IMR-90 (cell line): Measurements from ENCODE around the gene EXOC6B. TPM values are rescaled to one million over a fixed set of nuclear protein-coding genes. Genes with fewer than 3 reads are reported as not detected.
A peak's percentile ranks its signal among the peaks of the same experiment; 100 is the strongest.

Experiments used
- ATAC-seq: fragments of 200-7000 bp; cut with Tn5 transposase; 2 replicates; pipeline ENCODE4 v1.9.1; 2020; ENCODE audit warnings: low read depth, mild to moderate bottlenecking, moderate library complexity
- Bru-seq: library from RNA; stranded (reverse); fragments of 400-500 nt; gene quantifications from one replicate; lab custom pipeline; 2021; lab: Mats Ljungman, UMichigan
- BruChase-seq, 2 experiments: library from RNA; stranded (reverse); fragments of 400-500 nt; gene quantifications; one replicate each; lab custom pipeline; 2021; lab: Mats Ljungman, UMichigan
- BruUV-seq: library from RNA; stranded (reverse); fragments of 400-500 nt; replicated peaks from 2 replicates; lab custom pipeline; 2021; lab: Mats Ljungman, UMichigan
- CTCF ChIA-PET: fragments of 300-600 bp; formaldehyde crosslinking; extraction: SDS; loops from one replicate; lab custom pipeline; 2021; ENCODE audit warnings: antibody characterized with exemption; lab: Yijun Ruan, JAX
- POLR2A ChIA-PET: fragments of 300-600 bp; sonication (Branson Sonifier 250); formaldehyde crosslinking; loops from one replicate; lab custom pipeline; 2022; ENCODE audit warnings: antibody characterized with exemption; ENCODE audit not compliant: unreplicated experiment; lab: Charles Lee
- DNase-seq: peaks from one replicate; pipeline ENCODE4 v3.0.0; 2013
- H2AFZ ChIP-seq: replicated peaks from 2 replicates; pipeline ENCODE3; 2013; ENCODE audit warnings: low read length, mild to moderate bottlenecking; ENCODE audit not compliant: poor library complexity
- H2AK5ac ChIP-seq: 2 replicates; pipeline ENCODE4 v1.6.1; 2013; ENCODE audit warnings: low read depth, low read length, inconsistent platforms
- H2AK9ac ChIP-seq: replicated peaks from 2 replicates; pipeline ENCODE3; 2013; ENCODE audit warnings: mild to moderate bottlenecking, low read depth, low read length, moderate library complexity; ENCODE audit not compliant: poor library complexity
- H2BK120ac ChIP-seq: 2 replicates; pipeline ENCODE4 v1.6.1; 2013; ENCODE audit warnings: low read depth, low read length, inconsistent platforms
- H2BK15ac ChIP-seq: 3 replicates; pipeline ENCODE4 v1.6.1; 2013; ENCODE audit warnings: low read depth, low read length, inconsistent platforms
- H2BK20ac ChIP-seq: 2 replicates; pipeline ENCODE4 v1.6.1; 2013; ENCODE audit warnings: low read depth, mild to moderate bottlenecking, inconsistent platforms, low read length, moderate library complexity
- H2BK5ac ChIP-seq: 2 replicates; pipeline ENCODE4 v1.6.1; 2013; ENCODE audit warnings: mild to moderate bottlenecking, low read depth, low read length, inconsistent platforms; ENCODE audit not compliant: poor library complexity, severe bottlenecking
- H3K14ac ChIP-seq: replicated peaks from 2 replicates; pipeline ENCODE4 v1.6.1; 2013; ENCODE audit warnings: low read depth, low read length, inconsistent platforms
- H3K18ac ChIP-seq: 2 replicates; pipeline ENCODE4 v1.6.1; 2013; ENCODE audit warnings: low read depth, low read length, control low read depth
- H3K23ac ChIP-seq: 2 replicates; pipeline ENCODE4 v1.6.1; 2013; ENCODE audit warnings: low read depth, low read length, inconsistent platforms
- H3K27ac ChIP-seq: 2 replicates; pipeline ENCODE4 v1.5.1; 2013; ENCODE audit warnings: mild to moderate bottlenecking, control low read depth, low read length; ENCODE audit not compliant: insufficient read depth
- H3K27me3 ChIP-seq: 2 replicates; pipeline ENCODE4 v1.6.1; 2013; ENCODE audit warnings: low read length; ENCODE audit not compliant: control insufficient read depth, insufficient read depth
- H3K36me3 ChIP-seq: 2 replicates; pipeline ENCODE4 v1.6.1; 2013; ENCODE audit warnings: low read length, mixed read lengths; ENCODE audit not compliant: control insufficient read depth, insufficient read depth
- H3K4ac ChIP-seq: 2 replicates; pipeline ENCODE4 v1.6.1; 2013; ENCODE audit warnings: low read depth, low read length, inconsistent platforms
- H3K4me1 ChIP-seq: 2 replicates; pipeline ENCODE4 v1.6.1; 2013; ENCODE audit warnings: low read length, mixed read lengths; ENCODE audit not compliant: control insufficient read depth, insufficient read depth
- H3K4me2 ChIP-seq: 2 replicates; pipeline ENCODE4 v1.6.1; 2013; ENCODE audit warnings: low read depth, mild to moderate bottlenecking, control low read depth, low read length, moderate library complexity
- H3K4me3 ChIP-seq: 2 replicates; pipeline ENCODE4 v1.5.1; 2013; ENCODE audit warnings: low read depth, mild to moderate bottlenecking, control low read depth, low read length, moderate library complexity; ENCODE audit not compliant: insufficient read depth
- H3K56ac ChIP-seq: 2 replicates; pipeline ENCODE4 v1.6.1; 2013; ENCODE audit warnings: low read length, inconsistent platforms; ENCODE audit not compliant: insufficient read depth; ENCODE audit errors: extremely low read depth
- H3K79me1 ChIP-seq, 2 experiments: 2 replicates each; pipeline ENCODE4 v1.6.1; 2013; ENCODE audit warnings: low read length in 2 of 2, inconsistent platforms in 1 of 2, low read depth in 1 of 2
- H3K9ac ChIP-seq: 2 replicates; pipeline ENCODE4 v1.6.1; 2013; ENCODE audit warnings: low read depth, low read length, control low read depth
- H3K9me1 ChIP-seq: 2 replicates; pipeline ENCODE4 v1.6.1; 2013; ENCODE audit warnings: low read length, inconsistent platforms; ENCODE audit not compliant: insufficient read depth
- H3K9me3 ChIP-seq: 2 replicates; pipeline ENCODE4 v1.6.1; 2013; ENCODE audit warnings: low read length; ENCODE audit not compliant: control insufficient read depth, insufficient read depth
- H4K20me1 ChIP-seq: 2 replicates; pipeline ENCODE4 v1.6.1; 2013; ENCODE audit warnings: low read length, inconsistent platforms; ENCODE audit not compliant: insufficient read depth
- H4K5ac ChIP-seq: 2 replicates; pipeline ENCODE4 v1.6.1; 2013; ENCODE audit warnings: mild to moderate bottlenecking, low read depth, low read length, control low read depth
- H4K8ac ChIP-seq, 2 experiments: 2 replicates each; pipeline ENCODE4 v1.6.1; 2013; ENCODE audit warnings: low read depth in 2 of 2, low read length in 2 of 2, control low read depth in 1 of 2, inconsistent platforms in 1 of 2
- H4K91ac ChIP-seq: 2 replicates; pipeline ENCODE4 v1.6.1; 2013; ENCODE audit warnings: low read depth, low read length, inconsistent platforms; ENCODE audit not compliant: insufficient read depth
- BHLHE40 ChIP-seq: fragments of 150-350 bp; IDR thresholded peaks from 2 replicates; pipeline ENCODE4 v1.6.1; 2016; ENCODE audit warnings: mild to moderate bottlenecking, low read depth, low read length
- CHD1 ChIP-seq: IDR thresholded peaks from 2 replicates; pipeline ENCODE4 v1.6.1; 2012; ENCODE audit warnings: low read depth, low read length, improper control_type of control experiment
- CTCF ChIP-seq: conservative IDR thresholded peaks from 2 replicates; pipeline ENCODE4 v1.5.1; 2012; ENCODE audit warnings: mild to moderate bottlenecking, low read depth, low read length, improper control_type of control experiment
- FOS ChIP-seq: fragments of 150-350 bp; IDR thresholded peaks from 2 replicates; pipeline ENCODE4 v1.6.1; 2016; ENCODE audit warnings: low read depth, low read length
- MAZ ChIP-seq: IDR thresholded peaks from 2 replicates; pipeline ENCODE4 v1.6.1; 2012; ENCODE audit warnings: low read depth, mild to moderate bottlenecking, low read length, improper control_type of control experiment, moderate library complexity, borderline replicate concordance
- MXI1 ChIP-seq: IDR thresholded peaks from 2 replicates; pipeline ENCODE4 v1.6.1; 2012; ENCODE audit warnings: low read depth, mild to moderate bottlenecking, low read length, moderate library complexity, borderline replicate concordance
- NFE2L2 ChIP-seq: fragments of 150-350 bp; IDR thresholded peaks from 2 replicates; pipeline ENCODE4 v1.6.1; 2016; ENCODE audit warnings: low read depth, mild to moderate bottlenecking, low read length
- POLR2A ChIP-seq: IDR thresholded peaks from 2 replicates; pipeline ENCODE4 v1.6.1; 2012; ENCODE audit warnings: mild to moderate bottlenecking, low read depth, low read length
- RAD21 ChIP-seq: IDR thresholded peaks from 2 replicates; pipeline ENCODE4 v1.6.1; 2012; ENCODE audit warnings: low read length, improper control_type of control experiment
- RCOR1 ChIP-seq: IDR thresholded peaks from 2 replicates; pipeline ENCODE4 v1.6.1; 2012; ENCODE audit warnings: mild to moderate bottlenecking, low read length, improper control_type of control experiment; ENCODE audit not compliant: insufficient replicate concordance
- RFX5 ChIP-seq: IDR thresholded peaks from 2 replicates; pipeline ENCODE4 v1.8.0; 2012; ENCODE audit warnings: low read depth, mild to moderate bottlenecking, low read length, moderate library complexity
- SMC3 ChIP-seq: fragments of 150-350 bp; IDR thresholded peaks from 2 replicates; pipeline ENCODE4 v1.6.1; 2016; ENCODE audit warnings: low read depth, mild to moderate bottlenecking, antibody characterized with exemption, low read length, moderate library complexity
- USF2 ChIP-seq: fragments of 150-350 bp; IDR thresholded peaks from 2 replicates; pipeline ENCODE4 v1.6.1; 2017; ENCODE audit warnings: mild to moderate bottlenecking, antibody characterized with exemption, low read length, low read depth
- WGBS, 2 experiments: methylation state at CpG; one replicate each; pipeline versions ENCODE4 v1.1.5 to v1.1.7; 2013; ENCODE audit warnings: missing lambda C conversion rate in 2 of 2; ENCODE audit not compliant: insufficient read length in 1 of 2; ENCODE audit errors: extremely low coverage in 2 of 2; 5-methylcytosine and 5-hydroxymethylcytosine counted together
- dilution Hi-C: fragments of 300-500 bp; cut with HindIII; formaldehyde crosslinking; loops from one replicate; pipeline ENCODE4 v1.14.3; 2018; ENCODE audit warnings: low sequenced_read_pairs; ENCODE audit not compliant: unreplicated experiment
- in situ Hi-C: fragments of 300-500 bp; cut with MboI; formaldehyde crosslinking; loops from 3 replicates; pipeline ENCODE4 v1.14.3; 2019; ENCODE audit warnings: low sequenced_read_pairs, inconsistent platforms, mixed read lengths
- intact Hi-C: fragments of 100-400 bp; cut with micrococcal nuclease; formaldehyde crosslinking; loops from 2 replicates; pipeline ENCODE4 v1.10.0; 2022
- long read RNA-seq: library from polyadenylated mRNA; unstranded; transcript quantifications from one replicate; pipeline ENCODE4 v2.0.0, GENCODE V29; 2021; ENCODE audit not compliant: unreplicated experiment
- polyA plus RNA-seq, 3 experiments: library from polyadenylated mRNA; depleted of rRNA; stranded (reverse); fragments of >200 nt; gene quantifications; 2 replicates each; pipeline ENCODE4 v1.2.3, GENCODE V29; 2012; ENCODE audit warnings: low replicate concordance in 1 of 3
- total RNA-seq: library from RNA; depleted of rRNA; stranded (reverse); fragments of >200 nt; gene quantifications from 2 replicates; pipeline ENCODE4 v1.2.3, GENCODE V29; 2012; rRNA removed

The EXOC6B gene
- total RNA-seq: 29.4 and 29.7 TPM in 2 replicates
- polyA plus RNA-seq (2012; rRNA removed): 9.0 and 10.2 TPM in 2 replicates
- polyA plus RNA-seq (2012; cell fraction: cytosol; rRNA removed): 4.8 and 12.8 TPM in 2 replicates
- 10.8 and 17.1 TPM in 2 replicates for polyA plus RNA-seq (2012; cell fraction: nucleus; rRNA removed; ENCODE audit: low replicate concordance)
- percentile 84 among the genes with signal in this experiment for Bru-seq, nascent RNA
- BruChase-seq, experiment 1, labeled RNA remaining after a 6-hour chase: percentile 76 among the genes with signal in this experiment
- BruChase-seq, experiment 2, labeled RNA remaining after a 2-hour chase: percentile 81 among the genes with signal in this experiment
- long read RNA-seq, full-length matches to known transcripts: 5 of 41 reads
- long read RNA-seq, partial matches to known transcripts: 2 of 41 reads
- long read RNA-seq, other reads (novel, unspliced or antisense): 34 of 41 reads

GRCh38 chr2:72825257-72826155 lies at the start of gene EXOC6B:
Gene EXOC6B (minus strand): TSS chr2:72826033.
- H2AK5ac ChIP-seq: peak within 1 kb of the TSS; percentile 97
- H4K8ac ChIP-seq: peak within 1 kb of the TSS in 1 of 2 experiments; percentile 76; a peak in 1 of 4 replicates
- H3K27ac ChIP-seq: peak within 1 kb of the TSS; percentile 74
- peak within 1 kb of the TSS; percentile 61 for H3K23ac ChIP-seq
- peak within 1 kb of the TSS; percentile 85 for H3K4me3 ChIP-seq
- H2BK5ac ChIP-seq: peak within 1 kb of the TSS; percentile 69
- no peaks in the 10 kb centered on the region for H3K27me3 ChIP-seq
- no peaks in the 10 kb centered on the region; the same call in 1 of the 2 replicates for H3K36me3 ChIP-seq
- peak within 1 kb of the TSS; percentile 98 for H2BK15ac ChIP-seq
- peak within 1 kb of the TSS; percentile 52 for H3K56ac ChIP-seq
- peak within 1 kb of the TSS; percentile 61 for H3K4ac ChIP-seq
- ChIA-PET POLR2A (no interaction called here), CTCF (no interaction called here)
- H4K5ac ChIP-seq: no peak within 1 kb of the TSS; the same call in 1 of the 2 replicates
- ATAC-seq (peak; percentile 90), DNase-seq (peak; percentile 85)
- peaks cover 17 to 38% of the 10 kb centered on the region in 2 experiments for H3K79me1 ChIP-seq
- BruUV-seq: no TSS peak
- peak within 1 kb of the TSS; percentile 96 for H2AFZ ChIP-seq
- no peaks in the 10 kb centered on the region for H3K9me3 ChIP-seq
- intact Hi-C loops: no loop called here
- H3K14ac ChIP-seq: peak within 1 kb of the TSS; percentile 27; the same call in 1 of the 2 replicates
- in situ Hi-C loops: no loop called here
- peak within 1 kb of the TSS; percentile 46; the same call in 1 of the 2 replicates for H4K91ac ChIP-seq
- H3K4me2 ChIP-seq: peak within 1 kb of the TSS; percentile 88
- H3K9me1 ChIP-seq: peaks cover 24% of the 10 kb centered on the region
- peak within 1 kb of the TSS; percentile 86 for H3K9ac ChIP-seq
- H2BK20ac ChIP-seq: peak within 1 kb of the TSS; percentile 93
- peaks cover 12% of the 10 kb centered on the region for H3K4me1 ChIP-seq
- 0% methylated on average over 40 of the region's 71 CpGs; no CpG with 5 or more reads in 1 of the 2 experiments for WGBS, 2 experiments
- H4K20me1 ChIP-seq: peaks cover 12% of the 10 kb centered on the region
- H2BK120ac ChIP-seq: peak within 1 kb of the TSS; percentile 76
- H2AK9ac ChIP-seq: peak within 1 kb of the TSS; percentile 74
- dilution Hi-C loops: no loop called here
- H3K18ac ChIP-seq: no peak within 1 kb of the TSS
- 0 out of 2 replicates have a peak, but pooled peaks have one; percentile 5 for TF ChIP-seq FOS
- no peak; the same call in 1 of the 2 replicates for TF ChIP-seq USF2
- TF ChIP-seq POLR2A: peak; percentile 71
- no peak for TF ChIP-seq NFE2L2
- TF ChIP-seq MXI1: peak; percentile 23; the same call in 1 of the 2 replicates
- TF ChIP-seq RAD21: no peak
- no peak for TF ChIP-seq RFX5
- no peak for TF ChIP-seq CTCF
- TF ChIP-seq MAZ: peak; percentile 91
- TF ChIP-seq BHLHE40: no peak
- TF ChIP-seq SMC3: no peak
- TF ChIP-seq RCOR1: no peak
- TF ChIP-seq CHD1: no peak
